ENCODE data around the gene TPST1.

- TF ChIP-seq CTCF (IDR thresholded peaks at IDR 0.05; ENCODE audit: low read depth, low read length), result no peak
- no peak for TF ChIP-seq EZH2phosphoT487 (IDR thresholded peaks at IDR 0.05; ENCODE audit: low read depth)
Measured at GRCh38 chr7:66323114-66323796, 118.1 kb downstream of the TPST1 start.
